Activated CD8-positive, alpha-beta memory T cell treated with anti-CD3 and anti-CD28 coated beads for 4 hours (primary cell): Measurements from ENCODE around the gene HK1.
A peak's percentile ranks its signal among the peaks of the same experiment; 100 is the strongest.

Experiments
- DNase-seq, 2 donors: peaks; one replicate each; pipeline ENCODE4 v3.0.0-alpha.2; 2020; ENCODE audit warnings: low read depth in 2 of 2

HK1 gene

GRCh38 chr10:69404786-69405185 is 126.5 kb downstream of the HK1 start:
- DNase-seq, result no peak

- no peak for DNase-seq
Observed at GRCh38 chr10:69405221-69405620, 126.9 kb downstream of the HK1 start.

GRCh38 chr10:69406302-69406811 is 128.1 kb downstream of the HK1 start:
- DNase-seq, result no peak

GRCh38 chr10:69406816-69407580 is 128.7 kb downstream of the HK1 start:
- DNase-seq, result no peak

- no peak for DNase-seq
Observed at GRCh38 chr10:69407621-69408301, 129.5 kb downstream of the HK1 start.

DNA sequence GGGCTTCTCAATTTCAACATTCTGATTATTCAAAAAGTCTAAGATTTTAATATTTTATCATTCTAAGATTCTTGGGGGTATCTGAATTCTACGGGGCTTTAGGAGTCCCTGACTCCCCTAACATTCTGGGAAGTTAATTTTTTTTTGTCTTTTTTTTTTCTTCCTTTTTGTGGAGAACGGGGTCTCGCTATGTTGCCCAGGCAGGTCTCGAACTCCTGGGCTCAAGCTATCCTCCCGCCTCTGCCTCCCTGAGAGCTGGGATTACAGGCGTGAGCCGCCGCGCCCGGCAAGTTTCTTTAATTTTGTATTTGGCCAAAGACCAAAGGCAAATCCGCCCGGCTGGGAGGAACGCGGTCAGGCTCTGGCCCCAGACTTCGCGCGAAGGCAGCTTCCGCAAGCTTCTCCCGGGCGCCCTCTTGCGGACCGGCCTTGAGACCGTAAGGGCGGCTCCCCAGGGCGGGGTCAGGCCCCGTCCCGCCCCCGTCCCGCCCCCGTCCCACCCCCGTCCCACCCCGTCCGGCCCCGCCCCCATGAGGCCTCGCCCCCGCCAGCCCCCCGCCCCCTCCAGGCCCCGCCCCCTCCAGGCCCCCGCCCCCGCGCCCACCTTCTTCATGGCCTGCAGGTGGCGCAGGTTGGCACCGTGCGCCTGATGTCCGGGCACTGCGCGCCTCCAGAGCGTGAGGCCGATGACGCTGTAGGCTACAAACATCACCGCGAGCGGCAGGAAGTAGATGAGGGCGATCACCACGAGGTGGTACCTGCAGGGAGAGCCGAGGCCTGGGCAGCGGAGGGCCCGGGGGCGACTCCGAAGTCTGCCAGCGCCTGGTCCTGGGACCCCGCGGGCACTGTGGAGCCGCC is 130.3 kb downstream of the HK1 start:
- DNase-seq, result peak; percentile 73 to 80

- no peak for DNase-seq
Observed at GRCh38 chr10:69409176-69409495, 130.8 kb downstream of the HK1 start.

GRCh38 chr10:69409968-69410367 is 131.7 kb downstream of the HK1 start:
- DNase-seq, result no peak

DNA sequence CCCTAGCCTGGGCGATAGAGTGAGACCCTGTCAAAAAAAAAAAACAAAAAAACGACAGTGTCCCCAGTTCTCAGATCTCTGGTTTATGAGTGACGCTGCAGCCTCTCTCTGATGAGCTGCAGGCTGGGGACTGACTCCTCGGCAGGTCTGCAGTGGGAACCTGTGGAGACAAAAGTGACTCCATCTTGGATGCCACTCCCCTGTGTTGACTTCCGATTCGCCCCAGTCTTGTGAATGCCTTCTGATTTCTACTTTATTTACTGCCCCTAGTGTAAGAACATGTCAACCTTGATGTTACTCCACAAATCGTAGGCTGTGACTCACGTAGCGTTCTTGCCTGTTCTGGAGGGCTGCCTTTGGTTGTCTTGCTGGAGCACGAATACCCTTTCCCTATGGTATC is 132.2 kb downstream of the HK1 start:
- no peak for DNase-seq

DNA sequence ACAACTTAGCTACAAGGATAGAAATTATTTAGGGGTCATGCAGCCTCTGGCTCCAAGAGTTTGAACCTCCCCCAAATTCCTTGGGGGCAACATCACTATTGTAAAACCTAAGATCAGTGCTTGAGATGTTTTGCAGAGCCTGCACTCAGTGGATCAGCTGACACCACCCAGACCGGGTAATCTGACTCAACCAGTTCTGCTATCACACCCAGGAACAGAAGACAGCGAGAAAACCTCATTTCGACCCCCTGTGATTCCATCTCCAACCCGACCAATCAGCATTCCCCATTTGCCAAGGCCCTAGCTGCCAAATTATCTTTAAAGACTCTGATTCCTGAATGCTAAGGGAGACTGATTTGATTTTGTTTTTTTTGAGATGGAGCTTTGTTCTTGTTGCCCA is 133.2 kb downstream of the HK1 start:
- DNase-seq, result no peak

GRCh38 chr10:69412232-69412790 is 134.0 kb downstream of the HK1 start:
- no peak for DNase-seq

- no peak for DNase-seq
Observed at GRCh38 chr10:69413221-69413865, 135.0 kb downstream of the HK1 start.

GRCh38 chr10:69414036-69415018 is 136.0 kb downstream of the HK1 start:
- no peak for DNase-seq

- DNase-seq, result no peak
Observed at GRCh38 chr10:69415049-69415448, 136.8 kb downstream of the HK1 start.

GRCh38 chr10:69415951-69416350 is 137.7 kb downstream of the HK1 start:
- no peak for DNase-seq

DNA sequence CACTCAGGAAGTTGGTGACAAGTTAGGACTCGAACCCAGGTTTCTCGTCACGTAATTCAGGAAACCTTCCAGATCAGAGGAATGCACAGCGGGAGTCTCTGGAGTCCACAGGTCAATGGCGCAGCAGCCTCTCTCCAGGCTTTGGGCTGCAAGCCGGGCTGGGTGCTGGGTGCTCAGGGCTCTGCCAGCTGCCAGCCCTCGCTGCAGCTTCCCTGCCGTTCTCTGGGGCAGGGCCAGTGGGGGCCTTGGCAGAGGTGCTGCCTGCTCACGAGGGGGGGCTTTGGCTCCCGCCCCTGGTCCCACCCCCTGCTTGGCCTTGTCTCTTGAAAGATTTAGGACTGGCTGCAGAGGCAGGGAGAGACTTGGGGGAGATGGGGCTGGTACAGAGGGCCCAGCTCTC is 138.4 kb downstream of the HK1 start, which contains the start of gene TACR2:
Gene TACR2, minus strand, starts transcription at position 224 of the 400 bp plus-strand sequence. CDS start 595 bp downstream, outside the sequence.
- no peak for DNase-seq

- no peak for DNase-seq
Observed at GRCh38 chr10:69417542-69417941, 139.2 kb downstream of the HK1 start.

DNA sequence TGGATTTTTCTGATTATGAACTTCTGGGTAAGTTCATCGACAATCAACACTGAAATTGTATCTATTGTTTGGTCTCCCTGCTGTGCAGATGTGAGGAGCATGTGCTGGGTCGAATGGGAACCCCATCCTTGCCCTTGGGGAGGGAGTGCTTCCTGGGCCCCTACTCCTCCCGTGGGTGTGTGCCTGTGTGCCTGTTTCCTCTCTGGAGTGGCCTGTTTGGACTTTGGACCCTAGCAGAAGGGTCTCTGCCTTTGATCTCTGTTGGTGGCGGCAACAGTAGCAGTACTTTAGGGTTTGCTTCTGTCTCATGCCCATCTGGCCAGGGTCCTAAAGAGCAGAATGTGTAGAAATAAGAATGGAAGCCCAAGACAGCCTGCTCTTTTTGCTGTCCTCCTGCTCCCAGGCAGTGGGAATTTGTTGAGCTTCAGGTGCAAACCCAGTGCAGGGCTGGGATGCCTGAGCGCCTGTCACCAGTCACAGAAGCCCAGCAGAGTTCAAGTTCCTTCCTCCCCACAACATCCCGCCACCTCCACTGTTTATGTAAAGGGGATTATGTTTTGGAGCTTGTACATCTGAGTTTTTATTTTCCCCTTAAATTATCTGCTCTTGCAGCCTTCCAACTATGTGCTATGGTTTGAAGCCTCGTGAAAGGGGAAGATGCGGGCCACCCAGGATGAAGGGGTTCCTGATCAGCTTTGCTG is 139.9 kb downstream of the HK1 start:
- no peak for DNase-seq

DNA sequence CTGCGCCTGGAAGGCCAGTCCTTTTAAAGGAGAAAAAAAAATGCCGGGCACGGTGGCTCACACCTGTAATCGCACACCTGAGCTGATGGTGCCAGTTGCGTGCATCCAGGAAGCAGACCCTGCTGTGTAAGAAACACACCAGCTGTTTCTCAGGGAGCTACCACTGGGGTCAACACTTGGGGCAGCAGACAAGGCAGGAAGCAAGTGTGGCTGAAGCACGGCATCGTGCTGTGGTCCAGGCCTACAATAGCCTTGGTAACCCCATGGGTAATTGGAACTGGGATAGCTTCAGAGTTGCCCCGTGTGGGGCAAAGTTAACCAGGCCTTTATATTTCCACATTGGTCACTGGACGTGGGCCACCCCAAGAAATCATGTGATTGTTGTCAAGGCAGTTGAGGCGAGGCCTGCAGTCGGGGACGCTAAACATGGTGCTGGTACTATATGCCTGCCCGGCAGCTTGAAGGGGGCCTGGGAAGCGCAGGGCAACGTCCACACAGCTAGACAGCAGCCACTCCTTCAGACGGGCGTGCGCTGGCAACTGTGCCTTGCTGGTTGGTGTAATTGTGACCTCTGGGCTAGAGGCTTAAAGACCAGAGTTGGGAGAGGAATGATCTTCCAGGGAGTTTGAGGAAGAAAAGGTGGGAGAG is 140.9 kb downstream of the HK1 start:
- no peak for DNase-seq
